AG08395 (cell line): ENCODE data around the gene LRRC18.
A peak's percentile ranks its signal among the peaks of the same experiment; 100 is the strongest.

Experiments used
- DNase-seq: peaks from one replicate; pipeline ENCODE4 v3.0.0; 2012; ENCODE audit warnings: mixed read lengths, low spot score

Gene LRRC18

DNA sequence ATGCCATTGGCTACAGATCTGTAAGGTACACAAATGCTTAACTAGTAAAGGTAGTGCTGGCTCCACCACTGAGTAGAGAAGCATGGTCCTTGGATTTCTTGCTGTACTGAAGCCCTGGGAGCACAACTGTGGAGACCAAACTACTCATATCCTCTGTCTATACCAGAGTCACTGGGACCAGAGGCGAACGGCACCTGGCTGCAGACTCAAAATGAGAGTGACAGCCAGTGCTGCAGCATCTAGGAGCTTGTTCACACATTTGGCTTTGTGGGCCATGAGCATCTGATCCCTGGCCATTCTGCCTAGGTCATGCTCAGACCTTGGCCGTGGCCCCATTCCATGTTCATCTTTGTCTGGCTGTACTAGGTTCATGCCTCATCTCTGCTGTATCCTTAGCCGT is 31.9 kb downstream of the LRRC18 start:
- no peak for DNase-seq

DNA sequence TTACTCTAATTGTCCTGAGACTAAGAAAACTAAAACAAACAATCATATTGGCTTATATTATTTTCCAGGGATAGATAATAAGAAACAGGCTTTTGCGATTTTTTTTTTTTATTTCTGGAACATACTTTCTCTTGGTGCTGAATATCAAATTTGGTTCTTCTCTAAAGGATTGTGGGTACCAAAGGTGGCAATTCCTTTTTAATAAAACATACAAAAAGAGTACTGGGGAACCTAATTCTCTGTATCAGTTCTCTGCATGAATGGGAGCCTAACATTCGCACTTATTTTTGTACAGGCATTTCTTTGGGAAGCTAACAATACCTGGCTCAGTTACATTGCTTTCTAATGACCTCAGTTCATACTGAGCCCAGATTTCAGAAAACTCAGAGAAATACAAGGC is 32.8 kb downstream of the LRRC18 start:
- DNase-seq, result no peak

DNA sequence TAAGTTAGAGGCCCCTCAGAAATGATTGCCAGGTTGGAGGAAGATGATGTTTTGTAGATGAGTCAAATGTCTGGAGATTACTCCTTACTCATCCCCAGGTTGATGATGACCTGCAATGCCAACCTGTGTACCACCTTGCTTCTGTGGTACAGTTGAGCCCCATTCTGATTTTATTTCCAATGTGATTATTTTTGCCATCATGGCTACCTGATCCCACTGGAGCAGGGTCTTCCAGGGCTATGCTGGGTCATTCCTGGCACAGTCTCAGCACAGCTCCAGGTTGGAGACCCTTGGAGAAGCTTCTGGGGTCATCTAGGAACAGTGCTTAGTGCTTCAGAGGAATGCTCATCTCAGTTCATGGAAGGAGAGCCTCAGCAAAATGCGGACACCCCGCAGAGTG is 34.3 kb downstream of the LRRC18 start:
- no peak for DNase-seq

GRCh38 chr10:48904861-48905260 is 34.8 kb downstream of the LRRC18 start:
- no peak for DNase-seq

DNA sequence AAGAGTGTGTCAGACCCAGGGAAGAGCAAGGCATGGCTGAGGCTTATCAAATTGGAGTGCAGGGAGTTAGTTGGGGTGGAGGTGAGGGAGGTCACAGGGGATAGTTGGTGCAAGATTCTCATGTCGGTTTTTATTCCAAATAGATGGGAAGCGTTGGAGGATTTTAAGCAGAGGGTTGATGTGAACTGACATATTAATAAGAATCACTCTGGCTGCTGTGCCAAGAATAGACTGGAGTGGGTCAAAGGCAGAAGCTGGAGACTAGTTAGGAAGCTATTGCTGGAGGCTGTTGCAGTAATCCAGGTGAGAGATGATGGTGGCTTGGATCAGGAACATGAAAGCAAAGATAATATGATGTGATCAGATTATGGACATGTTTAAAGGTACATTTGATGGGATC is 36.5 kb downstream of the LRRC18 start:
- DNase-seq, result no peak

- DNase-seq, result no peak
Observed at GRCh38 chr10:48902096-48902495, 37.5 kb downstream of the LRRC18 start.

GRCh38 chr10:48901319-48901718 is 38.3 kb downstream of the LRRC18 start:
- no peak for DNase-seq

- DNase-seq, result no peak
Observed at GRCh38 chr10:48900371-48900801, 39.3 kb downstream of the LRRC18 start.

- DNase-seq, result no peak
Observed at GRCh38 chr10:48899781-48900180, 39.9 kb downstream of the LRRC18 start.

DNA sequence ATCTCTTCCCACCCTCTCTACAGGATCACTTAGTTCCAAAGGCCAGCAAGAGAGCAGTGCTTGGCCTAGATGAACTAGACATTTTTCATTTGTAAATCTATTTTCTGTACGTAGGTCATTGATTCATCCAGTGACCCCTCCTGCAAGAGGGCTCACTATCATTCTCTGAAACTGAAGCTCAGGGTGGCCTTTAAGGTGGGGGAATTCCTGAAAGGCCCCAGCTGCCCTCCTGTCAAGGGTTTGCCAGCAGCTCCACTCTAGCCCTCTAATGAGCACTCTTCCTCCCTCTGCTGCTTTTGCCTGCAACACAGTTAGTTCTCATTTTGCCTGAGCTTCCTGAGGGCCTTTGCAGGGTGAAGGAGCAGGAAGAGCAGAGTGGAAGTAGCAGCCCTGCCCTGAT is 41.2 kb downstream of the LRRC18 start:
- no peak for DNase-seq

- no peak for DNase-seq
Observed at GRCh38 chr10:48897441-48897790, 42.2 kb downstream of the LRRC18 start.

- peak; percentile 83 for DNase-seq
Observed at GRCh38 chr10:48896756-48897440, 42.7 kb downstream of the LRRC18 start.

DNA sequence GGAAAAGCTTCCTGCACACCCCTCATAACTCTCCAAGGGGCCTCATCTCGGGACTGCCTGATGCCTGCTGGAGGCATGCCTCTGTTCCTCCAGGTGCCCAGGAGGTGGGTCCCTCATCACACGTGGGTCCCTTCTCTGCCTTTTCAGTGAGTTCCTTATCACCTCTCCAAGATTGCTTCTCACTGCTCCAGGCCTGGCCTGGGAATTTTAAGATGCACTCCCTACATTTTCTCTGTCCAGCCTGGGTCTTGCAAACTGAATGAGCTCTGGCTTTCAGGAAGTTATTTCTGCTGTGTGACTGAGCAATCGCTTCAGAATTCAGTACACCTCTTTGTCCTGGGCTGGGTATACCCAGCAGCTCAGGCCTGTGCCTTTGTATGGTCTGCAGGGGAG is 43.8 kb downstream of the LRRC18 start:
- no peak for DNase-seq

DNA sequence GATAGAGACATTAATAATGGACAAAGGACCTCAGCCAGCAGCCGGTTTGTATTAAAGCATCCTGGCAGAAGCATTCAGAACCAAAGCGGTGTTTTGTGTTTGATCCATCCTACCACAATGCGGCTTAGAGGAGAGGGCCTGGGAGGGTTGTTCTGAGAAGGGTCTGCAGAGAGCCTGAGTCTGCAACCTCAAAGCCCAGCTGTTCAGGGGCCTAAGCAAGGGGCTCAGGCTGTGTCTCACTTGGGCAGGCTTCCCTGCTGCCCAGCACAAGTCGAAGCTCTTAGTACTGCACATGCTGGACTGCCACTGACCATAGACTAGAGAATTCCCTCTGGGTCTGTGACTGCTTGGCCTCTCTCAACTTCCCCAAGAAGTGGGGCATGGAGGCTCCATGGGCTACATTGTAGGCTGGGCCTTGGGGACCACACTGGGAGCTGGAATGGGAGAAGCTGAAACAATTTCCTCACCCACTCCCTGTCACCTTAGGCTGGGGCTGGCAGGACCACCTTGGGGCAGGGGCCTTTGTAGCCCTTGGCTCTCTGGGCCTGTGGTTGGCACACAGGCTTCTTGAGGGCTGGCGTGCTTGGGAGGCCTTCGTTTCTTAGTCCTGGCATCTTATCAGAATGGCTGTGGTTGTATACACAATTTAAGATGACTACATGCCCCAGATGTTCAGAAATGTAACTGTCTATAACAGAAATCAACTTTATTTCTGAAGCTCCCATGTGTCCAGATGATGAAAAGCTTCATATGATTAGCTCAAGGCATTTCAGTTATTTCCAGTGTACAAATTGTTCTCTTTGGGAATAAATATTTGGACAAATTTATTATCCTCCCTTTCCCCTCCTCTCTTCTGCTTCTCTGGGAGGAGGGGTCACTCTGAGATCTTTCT is 44.5 kb downstream of the LRRC18 start:
- peak; percentile 19 for DNase-seq

DNA sequence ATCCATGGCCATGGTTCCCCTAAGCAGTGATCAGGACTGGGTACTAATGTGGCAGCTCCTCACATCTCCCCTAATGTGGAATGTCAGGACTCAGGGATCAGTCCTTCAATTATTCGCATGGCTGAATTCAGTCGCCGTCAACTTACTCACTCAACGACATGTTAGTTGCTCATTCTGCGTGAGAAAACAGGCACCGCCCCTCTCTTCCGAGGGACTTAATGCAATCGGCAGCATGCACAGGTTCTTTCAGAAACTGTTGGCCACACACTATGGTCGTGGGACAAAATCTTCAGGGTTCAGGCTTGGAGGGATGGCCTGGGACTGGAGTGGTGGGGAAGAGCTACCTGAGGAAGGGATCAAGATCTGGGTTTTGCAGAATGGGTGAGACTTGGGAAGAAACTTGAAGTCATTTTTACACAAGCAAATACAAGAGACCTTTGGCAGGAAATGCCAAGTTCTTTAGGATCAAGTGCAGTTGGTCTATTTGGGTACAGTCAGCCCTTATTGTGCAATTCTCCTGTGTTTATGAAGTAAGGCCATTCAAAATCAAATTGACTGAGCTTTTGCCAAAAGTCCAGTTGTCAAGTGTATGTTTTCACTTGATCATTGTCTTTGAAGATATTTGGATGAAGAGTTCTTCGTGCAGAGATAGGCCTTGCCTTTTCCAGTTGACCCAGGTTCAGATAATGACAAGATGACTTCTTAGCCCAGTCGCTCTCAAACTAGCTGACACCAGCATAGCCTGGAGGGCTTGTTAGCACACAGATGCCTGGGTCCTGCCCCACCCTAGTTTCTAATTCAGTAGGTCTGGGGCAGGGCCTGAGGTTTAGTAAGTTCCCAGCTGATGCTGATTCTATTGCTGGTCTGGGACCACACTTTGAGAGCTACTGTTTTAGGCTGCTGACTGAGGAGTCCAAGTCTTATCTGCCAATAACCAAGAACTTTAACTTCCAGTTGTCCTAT is 48.5 kb downstream of the LRRC18 start:
- DNase-seq, result no peak

GRCh38 chr10:48887982-48888381 is 51.7 kb downstream of the LRRC18 start:
- no peak for DNase-seq

GRCh38 chr10:48885376-48885775 is 54.3 kb downstream of the LRRC18 start:
- DNase-seq, result peak; percentile 17

DNA sequence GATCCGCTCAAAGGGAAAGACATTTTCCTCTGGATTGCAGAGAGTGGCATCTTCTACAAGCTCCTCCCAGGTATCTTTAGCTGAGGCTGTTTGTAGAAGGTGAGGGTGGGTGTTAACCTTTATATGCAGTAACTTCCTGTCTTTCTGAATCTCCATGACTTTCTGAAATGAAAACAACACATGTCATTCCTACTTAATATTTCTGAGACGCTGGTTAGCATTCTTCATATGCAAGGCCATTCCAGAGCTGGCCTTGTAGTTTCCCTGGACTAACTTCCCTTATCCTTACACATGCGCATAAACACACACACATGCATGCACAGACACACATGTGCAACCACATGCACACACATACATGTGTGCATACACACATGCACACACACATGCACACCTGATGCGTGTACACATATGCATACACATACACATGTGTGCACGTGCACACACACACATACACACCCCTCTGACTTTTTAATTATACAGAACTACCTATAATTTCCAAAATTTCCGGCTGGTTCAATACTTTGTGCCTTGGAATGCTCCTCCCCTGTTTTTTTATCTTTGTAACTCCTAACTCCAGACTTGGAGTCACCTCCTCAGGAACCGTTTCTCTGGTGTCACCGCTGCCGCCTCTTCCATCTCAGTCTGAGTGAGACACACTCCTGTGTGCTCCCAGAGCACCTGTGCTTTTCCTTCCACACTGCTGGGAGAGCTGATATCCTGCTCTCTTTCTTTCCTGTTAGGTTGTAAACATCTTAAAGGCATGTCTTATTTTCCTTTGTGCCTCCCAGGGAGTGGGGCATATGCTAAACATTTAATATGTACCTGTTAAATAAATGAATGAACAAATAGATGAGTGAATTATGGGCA is 55.2 kb downstream of the LRRC18 start:
- no peak for DNase-seq

DNA sequence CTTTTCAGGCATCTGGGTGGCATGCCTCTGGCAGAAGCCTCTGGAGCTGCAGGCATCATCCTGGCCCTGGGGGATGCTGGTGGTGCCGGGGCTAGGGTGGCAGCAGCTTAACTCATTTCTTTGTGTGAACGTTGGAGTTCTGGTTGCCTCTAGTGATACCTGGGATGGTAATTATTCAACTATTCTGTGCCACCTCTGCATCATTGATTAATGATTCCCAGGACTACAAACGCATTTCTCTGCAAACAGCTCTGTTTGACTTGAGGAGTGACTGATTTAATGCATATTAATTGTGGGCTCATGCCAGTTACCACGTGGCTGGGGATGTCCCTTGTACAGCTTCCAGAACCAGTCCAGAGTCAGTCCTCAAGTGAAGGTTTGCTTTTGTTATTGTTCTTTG is 55.9 kb downstream of the LRRC18 start:
- no peak for DNase-seq

GRCh38 chr10:48882881-48883280 is 56.8 kb downstream of the LRRC18 start:
- DNase-seq, result no peak

DNA sequence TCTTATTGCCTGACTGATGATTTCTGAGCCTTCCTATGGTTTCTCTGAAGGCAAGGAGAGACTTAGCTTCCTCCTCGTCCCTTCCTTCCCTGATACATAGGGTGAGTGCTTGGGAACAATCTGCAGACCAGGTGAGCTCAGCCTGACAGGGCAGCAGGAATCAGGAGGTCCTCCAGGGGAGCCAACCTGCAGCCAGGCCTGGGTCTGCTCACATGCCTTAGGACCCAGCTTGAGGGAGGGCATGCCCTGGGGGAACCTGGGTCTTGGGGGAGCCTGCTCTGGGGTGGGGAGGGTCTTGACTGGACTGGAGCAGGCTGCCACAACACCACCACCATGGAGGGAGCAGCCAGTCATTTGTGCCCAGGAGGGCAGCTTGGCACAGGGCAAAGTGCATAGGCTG is 57.7 kb downstream of the LRRC18 start:
- DNase-seq, result no peak
